DOHH2 (cell line): ENCODE measurements around the gene TMED4.

Source experiments
- H3F3A ChIP-seq: fragments of 200-600 bp; sonication (generic), shearing (Covaris generic); 2 replicates; pipeline ENCODE4 v1.6.0; 2016; ENCODE audit warnings: antibody characterized with exemption, mild to moderate bottlenecking; ENCODE audit not compliant: control insufficient read depth, insufficient read depth
- H3K27ac ChIP-seq: fragments of 200-600 bp; sonication (generic); 2 replicates; pipeline ENCODE4 v1.5.1; 2014; ENCODE audit warnings: low read depth, mild to moderate bottlenecking, low read length, moderate library complexity
- H3K27me3 ChIP-seq: fragments of 200-600 bp; sonication (generic); 2 replicates; pipeline ENCODE4 v1.6.1; 2014; ENCODE audit warnings: mild to moderate bottlenecking, low read length, mixed read lengths; ENCODE audit not compliant: control insufficient read depth
- H3K36me3 ChIP-seq: fragments of 200-600 bp; sonication (generic); 2 replicates; pipeline ENCODE4 v1.6.1; 2014; ENCODE audit warnings: mild to moderate bottlenecking, low read length, moderate library complexity, mixed read lengths; ENCODE audit not compliant: control insufficient read depth
- H3K4me1 ChIP-seq: fragments of 200-600 bp; sonication (generic); 2 replicates; pipeline ENCODE4 v1.6.1; 2014; ENCODE audit warnings: mild to moderate bottlenecking, low read length, mixed read lengths; ENCODE audit not compliant: control insufficient read depth
- H3K4me2 ChIP-seq: fragments of 200-600 bp; sonication (generic); 2 replicates; pipeline ENCODE4 v1.6.0; 2014; ENCODE audit warnings: mild to moderate bottlenecking, low read length, moderate library complexity
- H3K4me3 ChIP-seq: fragments of 200-600 bp; sonication (generic); 2 replicates; pipeline ENCODE4 v1.5.1; 2014; ENCODE audit warnings: mild to moderate bottlenecking, low read length, mixed read lengths
- H3K79me2 ChIP-seq: fragments of 200-600 bp; sonication (generic); 2 replicates; pipeline ENCODE4 v1.6.1; 2014; ENCODE audit warnings: mild to moderate bottlenecking, low read length, mixed read lengths; ENCODE audit not compliant: control insufficient read depth
- H3K9me2 ChIP-seq: fragments of 200-600 bp; sonication (generic); replicated peaks from 2 replicates; pipeline ENCODE4 v1.6.1; 2014; ENCODE audit warnings: mild to moderate bottlenecking, low read length, mixed read lengths; ENCODE audit not compliant: control insufficient read depth
- H3K9me3 ChIP-seq: fragments of 200-600 bp; sonication (generic); 2 replicates; pipeline ENCODE4 v1.6.1; 2014; ENCODE audit warnings: antibody characterized with exemption, low read length, mixed read lengths; ENCODE audit not compliant: control insufficient read depth, insufficient read depth
- H4K20me1 ChIP-seq: fragments of 200-600 bp; sonication (generic); 2 replicates; pipeline ENCODE4 v1.6.0; 2014; ENCODE audit warnings: low read depth, mild to moderate bottlenecking, antibody characterized with exemption, low read length, moderate library complexity; ENCODE audit not compliant: control insufficient read depth, insufficient read depth
- EZH2phosphoT487 ChIP-seq: fragments of 200-600 bp; sonication (generic); IDR thresholded peaks from 2 replicates; pipeline ENCODE4 v1.6.1; 2017; ENCODE audit warnings: borderline replicate concordance, mild to moderate bottlenecking, antibody characterized with exemption, low read length, moderate library complexity, mixed read lengths
- TF ChIP-seq, protein P1 (sequence below): fragments of 200-600 bp; sonication (generic); IDR thresholded peaks from one replicate; pipeline ENCODE4 v1.5.1; 2014; ENCODE audit warnings: antibody characterized with exemption, mild to moderate bottlenecking, low read depth, low read length; ENCODE audit not compliant: poor library complexity, severe bottlenecking

TMED4 gene

DNA sequence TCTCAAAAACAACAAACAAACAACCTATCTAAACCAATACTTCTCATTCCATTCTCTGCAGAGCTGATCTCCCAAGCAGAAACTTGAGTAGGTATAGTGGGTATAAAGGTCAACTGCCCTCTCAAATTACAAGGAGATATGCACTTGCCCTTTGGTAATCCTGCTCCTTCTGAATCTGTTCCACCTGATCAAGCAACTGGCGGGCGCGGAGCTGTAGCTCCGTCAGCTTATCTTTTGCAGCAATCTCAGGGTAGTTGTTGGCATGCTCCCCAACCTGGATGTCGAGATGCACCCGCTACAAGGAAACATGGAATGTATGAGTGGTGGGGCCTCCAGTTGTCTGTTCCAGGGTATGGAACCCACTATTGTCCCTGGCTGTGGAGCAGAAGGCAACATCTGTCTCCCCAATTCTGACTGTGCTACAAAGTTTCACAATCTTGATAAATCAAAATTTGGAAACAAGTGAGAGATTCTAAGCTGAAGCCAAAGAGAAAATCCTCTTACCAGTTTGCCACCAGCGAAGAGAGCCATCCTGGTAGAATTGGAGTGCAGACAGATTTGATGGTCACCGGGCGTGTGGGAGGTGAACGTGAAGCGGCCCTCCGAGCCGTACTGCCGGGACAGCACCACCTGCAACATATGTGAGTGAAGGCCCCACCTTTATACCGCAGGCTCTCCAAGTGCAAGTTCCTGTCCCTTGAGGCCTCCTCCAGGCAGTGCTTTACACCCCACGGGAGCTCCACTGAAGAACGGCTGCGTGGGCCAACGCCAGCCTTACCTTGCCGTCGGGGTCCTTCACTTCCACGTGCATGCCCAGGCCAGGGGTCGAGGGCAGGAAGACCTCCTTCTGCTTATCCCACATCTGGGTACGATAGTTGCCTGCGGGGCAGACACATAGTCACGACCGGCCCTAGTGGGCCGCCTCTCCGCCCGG, 819 bp downstream of the TMED4 start:
- peaks cover 11% of the 10 kb centered on the region for H3F3A ChIP-seq
- H3K36me3 ChIP-seq, result peaks cover 47% of the 10 kb centered on the region

DNA sequence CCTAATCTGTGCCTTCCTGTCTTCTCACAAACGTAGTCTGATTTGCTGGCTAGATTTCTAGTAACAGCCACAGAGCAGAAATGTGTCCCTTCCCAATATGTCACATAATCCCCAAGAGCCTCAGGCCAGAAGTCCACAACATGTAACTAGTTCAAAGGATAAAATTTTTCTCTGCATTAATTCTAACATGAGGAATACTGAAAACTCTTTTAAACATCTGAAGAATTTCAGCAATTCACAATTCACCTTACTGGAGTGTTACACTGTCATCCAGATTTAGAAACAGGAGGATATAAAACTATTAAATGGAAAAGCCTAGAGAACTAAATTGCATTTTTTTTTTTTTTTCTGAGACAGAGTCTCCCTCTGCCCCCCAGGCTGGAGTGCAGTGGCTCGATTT, 5.8 kb downstream of the TMED4 start:
- no peaks in the 10 kb centered on the region for H3K9me2 ChIP-seq
- H3K4me1 ChIP-seq, result peaks cover 43% of the 10 kb centered on the region
- TF ChIP-seq EZH2phosphoT487, result no peak
- TF ChIP-seq, protein P1, sequence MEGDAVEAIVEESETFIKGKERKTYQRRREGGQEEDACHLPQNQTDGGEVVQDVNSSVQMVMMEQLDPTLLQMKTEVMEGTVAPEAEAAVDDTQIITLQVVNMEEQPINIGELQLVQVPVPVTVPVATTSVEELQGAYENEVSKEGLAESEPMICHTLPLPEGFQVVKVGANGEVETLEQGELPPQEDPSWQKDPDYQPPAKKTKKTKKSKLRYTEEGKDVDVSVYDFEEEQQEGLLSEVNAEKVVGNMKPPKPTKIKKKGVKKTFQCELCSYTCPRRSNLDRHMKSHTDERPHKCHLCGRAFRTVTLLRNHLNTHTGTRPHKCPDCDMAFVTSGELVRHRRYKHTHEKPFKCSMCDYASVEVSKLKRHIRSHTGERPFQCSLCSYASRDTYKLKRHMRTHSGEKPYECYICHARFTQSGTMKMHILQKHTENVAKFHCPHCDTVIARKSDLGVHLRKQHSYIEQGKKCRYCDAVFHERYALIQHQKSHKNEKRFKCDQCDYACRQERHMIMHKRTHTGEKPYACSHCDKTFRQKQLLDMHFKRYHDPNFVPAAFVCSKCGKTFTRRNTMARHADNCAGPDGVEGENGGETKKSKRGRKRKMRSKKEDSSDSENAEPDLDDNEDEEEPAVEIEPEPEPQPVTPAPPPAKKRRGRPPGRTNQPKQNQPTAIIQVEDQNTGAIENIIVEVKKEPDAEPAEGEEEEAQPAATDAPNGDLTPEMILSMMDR, result no peak
- no peaks in the 10 kb centered on the region for H4K20me1 ChIP-seq
- H3K36me3 ChIP-seq, result peaks cover 81% of the 10 kb centered on the region
- peaks cover 19% of the 10 kb centered on the region for H3F3A ChIP-seq
- H3K79me2 ChIP-seq, result peaks cover 77% of the 10 kb centered on the region
- no peaks in the 10 kb centered on the region for H3K9me3 ChIP-seq
- no peak overlapping the region for H3K4me3 ChIP-seq
- H3K27me3 ChIP-seq, result no peaks in the 10 kb centered on the region
- H3K4me2 ChIP-seq, result no peak overlapping the region
- H3K27ac ChIP-seq, result no peak overlapping the region

More for the DNA sequence above, 819 bp downstream of the TMED4 start:
- TF ChIP-seq EZH2phosphoT487, result no peak
- TF ChIP-seq, protein P1, result no peak
- Histone ChIP-seq H3K4me2 (peak overlapping the region; percentile 95), H4K20me1 (no peaks in the 10 kb centered on the region), H3K27me3 (no peaks in the 10 kb centered on the region), H3K4me1 (peaks cover 30% of the 10 kb centered on the region), H3K79me2 (peaks cover 44% of the 10 kb centered on the region), H3K4me3 (peak overlapping the region; percentile 89), H3K9me3 (no peaks in the 10 kb centered on the region), H3K9me2 (no peaks in the 10 kb centered on the region), H3K27ac (peak overlapping the region; percentile 69)

DNA sequence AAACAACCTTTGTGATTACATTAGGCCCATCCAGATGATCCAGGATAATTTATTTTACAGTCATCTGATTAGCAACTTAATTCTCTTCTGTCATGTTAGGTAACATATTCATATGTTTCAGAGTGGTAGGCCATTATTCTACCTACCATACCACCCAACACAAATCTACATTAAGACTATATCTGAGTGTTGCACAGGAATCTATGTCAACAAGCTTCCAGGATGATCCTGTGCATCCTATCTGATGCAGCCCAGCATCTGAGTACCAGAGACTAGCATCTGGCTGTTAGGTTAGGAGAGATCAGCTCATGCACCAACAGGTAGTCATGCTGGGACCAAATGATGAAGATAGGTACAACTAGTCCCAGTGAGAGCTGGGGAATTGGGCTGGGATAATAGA, 7.0 kb downstream of the TMED4 start:
- H3K4me1 ChIP-seq, result peaks cover 32% of the 10 kb centered on the region
- H3F3A ChIP-seq, result peaks cover 19% of the 10 kb centered on the region
- H4K20me1 ChIP-seq, result no peaks in the 10 kb centered on the region
- H3K79me2 ChIP-seq, result peaks cover 75% of the 10 kb centered on the region
- no peaks in the 10 kb centered on the region for H3K9me3 ChIP-seq
- no peak for TF ChIP-seq EZH2phosphoT487
- TF ChIP-seq, protein P1, result no peak
- H3K4me3 ChIP-seq, result peak overlapping the region; percentile 92
- no peak overlapping the region for H3K27ac ChIP-seq
- peak overlapping the region; percentile 77 for H3K4me2 ChIP-seq
- no peaks in the 10 kb centered on the region for H3K9me2 ChIP-seq
- H3K27me3 ChIP-seq, result no peaks in the 10 kb centered on the region
- peaks cover 81% of the 10 kb centered on the region for H3K36me3 ChIP-seq
